ENCODE measurements around the gene INS.

- TF ChIP-seq FOS (IDR thresholded peaks at IDR 0.05; ENCODE audit: low read depth, low read length), result no peak
- TF ChIP-seq CTCF (conservative IDR thresholded peaks at IDR 0.05; ENCODE audit: low read depth, low read length), result no peak
- no peak for TF ChIP-seq RAD21 (IDR thresholded peaks at IDR 0.05; ENCODE audit: low read length)
- TF ChIP-seq CEBPB (IDR thresholded peaks at IDR 0.05; ENCODE audit: low read depth, low read length), result no peak
- TF ChIP-seq SMC3 (IDR thresholded peaks at IDR 0.05; ENCODE audit: low read depth, low read length), result no peak
- no peak for TF ChIP-seq POLR2A (IDR thresholded peaks at IDR 0.05; ENCODE audit: low read depth, low read length)
- TF ChIP-seq RCOR1 (IDR thresholded peaks at IDR 0.05; ENCODE audit: insufficient replicate concordance, low read length), result no peak
- no peak for TF ChIP-seq MAFK (IDR thresholded peaks at IDR 0.05; ENCODE audit: low read depth, low read length)
Measured at GRCh38 chr11:2130881-2131352, 30.1 kb downstream of the INS start.

Measured in IMR-90 (cell line).